ENCODE measurements around the gene GPC6.

DNA sequence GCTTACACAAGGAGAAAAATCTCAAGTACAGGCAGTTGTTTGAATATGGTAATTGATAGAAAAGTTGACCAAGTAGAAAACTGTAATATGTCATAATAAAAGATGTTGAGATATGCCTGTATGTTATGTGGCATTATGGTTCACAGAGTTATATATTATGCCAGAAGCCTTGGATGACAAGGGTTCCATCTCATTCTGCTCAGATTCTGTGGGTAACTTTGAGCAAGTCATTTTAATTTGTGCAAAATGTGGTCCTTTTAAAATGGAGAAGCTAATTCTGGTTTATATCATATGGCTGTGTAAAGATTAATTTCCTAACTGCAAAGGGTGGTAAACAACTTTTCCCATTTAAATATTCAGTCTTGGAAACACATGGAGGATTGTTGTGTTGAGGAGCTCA, 180.9 kb downstream of the GPC6 start:
- TF ChIP-seq, protein P1, sequence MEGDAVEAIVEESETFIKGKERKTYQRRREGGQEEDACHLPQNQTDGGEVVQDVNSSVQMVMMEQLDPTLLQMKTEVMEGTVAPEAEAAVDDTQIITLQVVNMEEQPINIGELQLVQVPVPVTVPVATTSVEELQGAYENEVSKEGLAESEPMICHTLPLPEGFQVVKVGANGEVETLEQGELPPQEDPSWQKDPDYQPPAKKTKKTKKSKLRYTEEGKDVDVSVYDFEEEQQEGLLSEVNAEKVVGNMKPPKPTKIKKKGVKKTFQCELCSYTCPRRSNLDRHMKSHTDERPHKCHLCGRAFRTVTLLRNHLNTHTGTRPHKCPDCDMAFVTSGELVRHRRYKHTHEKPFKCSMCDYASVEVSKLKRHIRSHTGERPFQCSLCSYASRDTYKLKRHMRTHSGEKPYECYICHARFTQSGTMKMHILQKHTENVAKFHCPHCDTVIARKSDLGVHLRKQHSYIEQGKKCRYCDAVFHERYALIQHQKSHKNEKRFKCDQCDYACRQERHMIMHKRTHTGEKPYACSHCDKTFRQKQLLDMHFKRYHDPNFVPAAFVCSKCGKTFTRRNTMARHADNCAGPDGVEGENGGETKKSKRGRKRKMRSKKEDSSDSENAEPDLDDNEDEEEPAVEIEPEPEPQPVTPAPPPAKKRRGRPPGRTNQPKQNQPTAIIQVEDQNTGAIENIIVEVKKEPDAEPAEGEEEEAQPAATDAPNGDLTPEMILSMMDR (IDR thresholded peaks at IDR 0.05): no peak
- no peak for TF ChIP-seq POLR2A (IDR thresholded peaks at IDR 0.05)
